Osteocyte (in vitro differentiated cells): ENCODE measurements around the gene CTDSPL2. TPM values are rescaled to one million over a fixed set of nuclear protein-coding genes. Genes with fewer than 3 reads are reported as not detected.

Experiments used
- DNase-seq: peaks from one replicate; pipeline ENCODE4 v3.0.0; 2021; ENCODE audit warnings: mixed read lengths; ENCODE audit not compliant: unreplicated experiment; ENCODE audit errors: extremely low spot score
- H3K27ac Mint-ChIP-seq: one replicate; pipeline ENCODE4 v1.8.0; 2021; ENCODE audit warnings: mild to moderate bottlenecking, mixed read lengths; ENCODE audit not compliant: unreplicated experiment
- H3K27me3 Mint-ChIP-seq: one replicate; pipeline ENCODE4 v1.8.0; 2021; ENCODE audit warnings: mixed read lengths; ENCODE audit not compliant: unreplicated experiment
- H3K36me3 Mint-ChIP-seq: one replicate; pipeline ENCODE4 v1.8.0; 2021; ENCODE audit warnings: mixed read lengths; ENCODE audit not compliant: unreplicated experiment
- H3K4me1 Mint-ChIP-seq: one replicate; pipeline ENCODE4 v1.8.0; 2021; ENCODE audit warnings: mixed read lengths; ENCODE audit not compliant: unreplicated experiment
- H3K4me3 Mint-ChIP-seq: one replicate; pipeline ENCODE4 v1.8.0; 2021; ENCODE audit warnings: mild to moderate bottlenecking, moderate library complexity, mixed read lengths; ENCODE audit not compliant: unreplicated experiment
- H3K9me3 Mint-ChIP-seq: one replicate; pipeline ENCODE4 v1.8.0; 2021; ENCODE audit warnings: mixed read lengths; ENCODE audit not compliant: unreplicated experiment
- total RNA-seq: library from RNA; stranded (reverse); gene quantifications from 2 replicates; pipeline ENCODE4 v1.2.1, GENCODE V29; 2021
- TF ChIP-seq, protein P1 (sequence below): fragments of 200-600 bp; sonication (generic); IDR thresholded peaks from 2 replicates; pipeline ENCODE4 v1.5.0; 2021; ENCODE audit warnings: antibody characterized with exemption, mild to moderate bottlenecking, moderate library complexity

The CTDSPL2 gene
- total RNA-seq, 1 donor from 2014 or later, result 53.3 TPM

DNA sequence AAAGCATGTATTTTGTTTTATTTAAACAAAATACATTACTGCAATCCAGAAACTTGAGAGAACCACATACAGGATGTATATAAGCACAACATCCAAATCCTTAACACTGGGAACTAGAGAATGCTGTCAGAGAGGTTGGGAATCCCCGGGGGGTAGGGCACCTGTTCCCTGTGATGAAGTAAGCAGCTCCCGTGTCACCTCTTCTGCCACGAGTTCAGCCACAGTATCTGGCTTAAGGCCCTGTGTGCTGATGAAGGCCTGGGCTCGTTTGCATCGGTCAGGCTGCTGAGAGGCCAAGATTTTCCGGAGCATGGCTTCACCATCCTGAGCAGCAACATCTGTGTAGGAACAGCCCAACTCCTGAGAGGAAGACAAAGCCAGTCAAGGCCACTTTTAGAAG is 146.0 kb downstream of the CTDSPL2 start:
- TF ChIP-seq, protein P1, sequence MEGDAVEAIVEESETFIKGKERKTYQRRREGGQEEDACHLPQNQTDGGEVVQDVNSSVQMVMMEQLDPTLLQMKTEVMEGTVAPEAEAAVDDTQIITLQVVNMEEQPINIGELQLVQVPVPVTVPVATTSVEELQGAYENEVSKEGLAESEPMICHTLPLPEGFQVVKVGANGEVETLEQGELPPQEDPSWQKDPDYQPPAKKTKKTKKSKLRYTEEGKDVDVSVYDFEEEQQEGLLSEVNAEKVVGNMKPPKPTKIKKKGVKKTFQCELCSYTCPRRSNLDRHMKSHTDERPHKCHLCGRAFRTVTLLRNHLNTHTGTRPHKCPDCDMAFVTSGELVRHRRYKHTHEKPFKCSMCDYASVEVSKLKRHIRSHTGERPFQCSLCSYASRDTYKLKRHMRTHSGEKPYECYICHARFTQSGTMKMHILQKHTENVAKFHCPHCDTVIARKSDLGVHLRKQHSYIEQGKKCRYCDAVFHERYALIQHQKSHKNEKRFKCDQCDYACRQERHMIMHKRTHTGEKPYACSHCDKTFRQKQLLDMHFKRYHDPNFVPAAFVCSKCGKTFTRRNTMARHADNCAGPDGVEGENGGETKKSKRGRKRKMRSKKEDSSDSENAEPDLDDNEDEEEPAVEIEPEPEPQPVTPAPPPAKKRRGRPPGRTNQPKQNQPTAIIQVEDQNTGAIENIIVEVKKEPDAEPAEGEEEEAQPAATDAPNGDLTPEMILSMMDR, result no peak
- Mint-ChIP-seq H3K4me3 (no peak overlapping the region), H3K27me3 (no peaks in the 10 kb centered on the region), H3K36me3 (peaks cover 23% of the 10 kb centered on the region), H3K9me3 (no peaks in the 10 kb centered on the region), H3K27ac (no peak overlapping the region), H3K4me1 (no peaks in the 10 kb centered on the region)
- no peak for DNase-seq

DNA sequence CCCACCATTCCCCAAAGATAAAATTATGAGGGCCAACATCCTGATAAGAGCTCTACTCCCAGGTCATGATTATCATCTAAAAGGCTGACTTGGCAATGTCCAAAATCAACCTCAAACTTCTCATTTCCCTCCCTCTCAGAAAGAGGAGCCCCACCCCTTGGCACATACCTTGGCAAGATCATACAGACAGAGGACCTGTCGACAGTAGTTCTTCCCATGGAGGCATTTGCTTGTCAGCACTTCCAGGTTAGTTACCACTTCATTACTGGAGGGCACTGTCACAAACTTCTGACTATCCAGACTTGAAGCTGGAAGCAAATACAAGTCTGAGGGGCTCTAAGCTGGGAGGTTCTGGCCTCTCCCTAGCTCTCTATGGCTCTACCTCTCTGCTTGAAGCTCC is 147.3 kb downstream of the CTDSPL2 start:
- no peak for DNase-seq
- TF ChIP-seq, protein P1, result no peak
- H3K9me3 Mint-ChIP-seq, result no peaks in the 10 kb centered on the region
- H3K27ac Mint-ChIP-seq, result no peak overlapping the region
- peaks cover 23% of the 10 kb centered on the region for H3K36me3 Mint-ChIP-seq
- no peak overlapping the region for H3K4me3 Mint-ChIP-seq
- no peaks in the 10 kb centered on the region for H3K4me1 Mint-ChIP-seq
- no peaks in the 10 kb centered on the region for H3K27me3 Mint-ChIP-seq

Other genes starting within 250 kb of the CTDSPL2 start
- not detected in 2 replicates for gene FRMD5, start 232.4 kb upstream of the CTDSPL2 start, total RNA-seq
- 120 and 127 TPM in 2 replicates for gene GOLM2, start 138.9 kb upstream of the CTDSPL2 start, total RNA-seq
- gene EIF3J, start 109.5 kb downstream of the CTDSPL2 start, total RNA-seq, result 82.1 and 94.2 TPM in 2 replicates
- 58.1 and 79.1 TPM in 2 replicates for gene SPG11, start 236.0 kb downstream of the CTDSPL2 start, total RNA-seq